ENCODE measurements around the gene EXPH5. TPM values are rescaled to one million over a fixed set of nuclear protein-coding genes. Genes with fewer than 3 reads are reported as not detected.

EXPH5 gene
- total RNA-seq, 1 experiment from 2014 or later, result 36.3 TPM

GRCh38 chr11:108541531-108541930, 52.0 kb downstream of the EXPH5 start:
- Histone ChIP-seq H3K27me3 (ENCODE audit: insufficient read depth, low read depth) (no peaks in the 10 kb centered on the region), H3F3A (ENCODE audit: insufficient read depth, low read depth) (peaks cover 2% of the 10 kb centered on the region; the same call in 1 of the 2 replicates), H4K20me1 (ENCODE audit: insufficient read depth) (no peaks in the 10 kb centered on the region), H3K9me2 (ENCODE audit: insufficient read depth) (no peaks in the 10 kb centered on the region), H2AFZ (no peak overlapping the region), H3K79me2 (ENCODE audit: low read depth) (peaks cover 6% of the 10 kb centered on the region; the same call in 1 of the 2 replicates), H3K4me1 (replicated peaks; ENCODE audit: insufficient read depth) (no peaks in the 10 kb centered on the region), H3K4me3 (no peak overlapping the region), H3K9me3 (ENCODE audit: insufficient read depth, low read depth) (no peaks in the 10 kb centered on the region), H3K36me3 (ENCODE audit: low read depth) (peaks cover 10% of the 10 kb centered on the region; the same call in 1 of the 2 replicates), H3K27ac (no peak overlapping the region), H3K4me2 (no peak overlapping the region)
- DNase-seq, result no peak
- no TSS peak for BruUV-seq (replicated peaks)
- intact Hi-C loops (cut with micrococcal nuclease; ENCODE audit: unreplicated experiment), result no loop called here
- TF ChIP-seq EZH2 (IDR thresholded peaks at IDR 0.05; ENCODE audit: low read depth) (no peak), CTCF (conservative IDR thresholded peaks at IDR 0.05) (no peak)
- CTCF ChIA-PET, result no interaction called here
- POLR2A ChIA-PET (ENCODE audit: unreplicated experiment), result no interaction called here

DNA sequence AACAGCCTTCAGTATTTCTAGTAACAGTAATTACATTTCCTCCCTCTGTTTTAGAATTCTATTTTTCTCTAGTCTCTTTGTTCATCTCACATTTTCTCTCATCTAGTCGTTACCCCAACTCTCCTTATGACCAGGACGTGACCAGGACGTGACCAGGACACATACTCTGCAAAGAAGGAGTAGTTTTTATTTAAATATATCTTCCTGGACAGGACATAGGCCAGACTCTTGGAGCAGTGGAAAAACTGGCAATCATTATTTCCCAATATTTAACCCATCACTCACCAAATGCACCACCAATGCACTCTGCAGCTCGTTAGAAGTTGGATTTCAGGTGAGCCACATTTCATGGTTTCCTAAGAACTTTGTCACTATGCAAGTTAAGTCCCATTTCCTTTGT, 55.1 kb downstream of the EXPH5 start:
- CTCF ChIA-PET, result no interaction called here

GRCh38 chr11:108538022-108538424, 55.5 kb downstream of the EXPH5 start:
- Histone ChIP-seq H2AFZ (no peak overlapping the region), H3K36me3 (ENCODE audit: low read depth) (peaks cover 10% of the 10 kb centered on the region; the same call in 1 of the 2 replicates), H3K9me3 (ENCODE audit: insufficient read depth, low read depth) (no peaks in the 10 kb centered on the region), H3K9me2 (ENCODE audit: insufficient read depth) (no peaks in the 10 kb centered on the region), H3F3A (ENCODE audit: insufficient read depth, low read depth) (peaks cover 2% of the 10 kb centered on the region; the same call in 1 of the 2 replicates), H3K27ac (no peak overlapping the region), H4K20me1 (ENCODE audit: insufficient read depth) (no peaks in the 10 kb centered on the region), H3K4me2 (no peak overlapping the region), H3K79me2 (ENCODE audit: low read depth) (no peaks in the 10 kb centered on the region), H3K4me3 (no peak overlapping the region), H3K4me1 (replicated peaks; ENCODE audit: insufficient read depth) (no peaks in the 10 kb centered on the region), H3K27me3 (ENCODE audit: insufficient read depth, low read depth) (no peaks in the 10 kb centered on the region)
- BruUV-seq (replicated peaks), result no TSS peak
- intact Hi-C loops (cut with micrococcal nuclease; ENCODE audit: unreplicated experiment), result no loop called here
- ChIA-PET POLR2A (ENCODE audit: unreplicated experiment) (interaction anchor here (0.6 kb wide), 1 partner anchor 61 kb away, joined by 6 read pairs; no protein-coding TSS in a partner anchor), CTCF (interaction anchor here (0.6 kb wide), 1 partner anchor 12 kb away, joined by 4 read pairs; no protein-coding TSS in a partner anchor)
- TF ChIP-seq CTCF (conservative IDR thresholded peaks at IDR 0.05) (no peak), EZH2 (IDR thresholded peaks at IDR 0.05; ENCODE audit: low read depth) (no peak)
- peak in 1 of 2 experiments; percentile 23 for DNase-seq

More for the DNA sequence above, 55.1 kb downstream of the EXPH5 start:
- Histone ChIP-seq H2AFZ (no peak overlapping the region), H3K4me3 (no peak overlapping the region), H4K20me1 (ENCODE audit: insufficient read depth) (no peaks in the 10 kb centered on the region), H3K27ac (no peak overlapping the region), H3K9me2 (ENCODE audit: insufficient read depth) (no peaks in the 10 kb centered on the region), H3K79me2 (ENCODE audit: low read depth) (no peaks in the 10 kb centered on the region), H3K4me1 (replicated peaks; ENCODE audit: insufficient read depth) (no peaks in the 10 kb centered on the region), H3F3A (ENCODE audit: insufficient read depth, low read depth) (peaks cover 2% of the 10 kb centered on the region; the same call in 1 of the 2 replicates), H3K27me3 (ENCODE audit: insufficient read depth, low read depth) (no peaks in the 10 kb centered on the region), H3K9me3 (ENCODE audit: insufficient read depth, low read depth) (no peaks in the 10 kb centered on the region), H3K36me3 (ENCODE audit: low read depth) (peaks cover 10% of the 10 kb centered on the region; the same call in 1 of the 2 replicates), H3K4me2 (no peak overlapping the region)
- BruUV-seq (replicated peaks), result no TSS peak
- POLR2A ChIA-PET (ENCODE audit: unreplicated experiment), result no interaction called here
- TF ChIP-seq EZH2 (IDR thresholded peaks at IDR 0.05; ENCODE audit: low read depth), result no peak
- TF ChIP-seq CTCF (conservative IDR thresholded peaks at IDR 0.05), result no peak
- intact Hi-C loops (cut with micrococcal nuclease; ENCODE audit: unreplicated experiment), result no loop called here
- no peak for DNase-seq
